GM23248 (cell line): ENCODE results near the gene CDC45. TPM values are rescaled to one million over a fixed set of nuclear protein-coding genes. Genes with fewer than 3 reads are reported as not detected.
A peak's percentile ranks its signal among the peaks of the same experiment; 100 is the strongest.

Experiments used
- DNase-seq: peaks from one replicate; pipeline ENCODE4 v3.0.0-alpha.2; 2015
- H2AFZ ChIP-seq: fragments of 200-600 bp; sonication (generic); 2 replicates; pipeline ENCODE4 v1.6.1; 2016; ENCODE audit warnings: antibody characterized with exemption
- H3F3A ChIP-seq: fragments of 200-600 bp; sonication (generic); 2 replicates; pipeline ENCODE4 v1.6.1; 2016; ENCODE audit warnings: mild to moderate bottlenecking, antibody characterized with exemption, mixed run types; ENCODE audit not compliant: insufficient read depth
- H3K27ac ChIP-seq: fragments of 200-600 bp; sonication (generic); 2 replicates; pipeline ENCODE4 v1.5.1; 2016; ENCODE audit warnings: mild to moderate bottlenecking
- H3K27me3 ChIP-seq: fragments of 200-600 bp; sonication (generic); replicated peaks from 2 replicates; pipeline ENCODE4 v1.6.1; 2016; ENCODE audit warnings: mild to moderate bottlenecking; ENCODE audit not compliant: insufficient read depth
- H3K36me3 ChIP-seq: fragments of 200-600 bp; sonication (generic); 2 replicates; pipeline ENCODE4 v1.6.1; 2016; ENCODE audit warnings: low read depth, mild to moderate bottlenecking
- H3K4me1 ChIP-seq: fragments of 200-600 bp; sonication (generic); 2 replicates; pipeline ENCODE4 v1.6.1; 2016; ENCODE audit warnings: mild to moderate bottlenecking; ENCODE audit not compliant: insufficient read depth
- H3K4me2 ChIP-seq: fragments of 200-600 bp; sonication (generic); one replicate; pipeline ENCODE4 v1.6.1; 2016; ENCODE audit warnings: mild to moderate bottlenecking; ENCODE audit not compliant: unreplicated experiment
- H3K4me3 ChIP-seq: fragments of 200-600 bp; sonication (generic); 2 replicates; pipeline ENCODE4 v1.5.1; 2016; ENCODE audit warnings: mild to moderate bottlenecking
- H3K79me2 ChIP-seq: fragments of 200-600 bp; sonication (generic); 2 replicates; pipeline ENCODE4 v1.6.1; 2016; ENCODE audit warnings: mild to moderate bottlenecking; ENCODE audit not compliant: insufficient read depth
- H3K9ac ChIP-seq: fragments of 200-600 bp; sonication (generic); 2 replicates; pipeline ENCODE4 v1.6.1; 2016; ENCODE audit warnings: mild to moderate bottlenecking
- H3K9me2 ChIP-seq: fragments of 200-600 bp; sonication (generic); 2 replicates; pipeline ENCODE4 v1.6.1; 2016; ENCODE audit warnings: mixed run types, mild to moderate bottlenecking, moderate library complexity; ENCODE audit not compliant: insufficient read depth
- H3K9me3 ChIP-seq: fragments of 200-600 bp; sonication (generic); one replicate; pipeline ENCODE4 v1.6.1; 2017; ENCODE audit warnings: low read depth
- H4K20me1 ChIP-seq: fragments of 200-600 bp; sonication (generic); 2 replicates; pipeline ENCODE4 v1.6.0; 2016; ENCODE audit not compliant: insufficient read depth
- EZH2 ChIP-seq: fragments of 200-600 bp; sonication (generic); IDR thresholded peaks from 2 replicates; pipeline ENCODE4 v1.6.1; 2018; ENCODE audit warnings: antibody characterized with exemption, mild to moderate bottlenecking; ENCODE audit not compliant: insufficient read depth, poor library complexity, severe bottlenecking
- EZH2phosphoT487 ChIP-seq: fragments of 200-600 bp; sonication (generic); IDR thresholded peaks from 2 replicates; pipeline ENCODE4 v1.6.1; 2018; ENCODE audit warnings: antibody characterized with exemption, moderate library complexity, mild to moderate bottlenecking, low read depth; ENCODE audit not compliant: insufficient read depth
- WGBS, 2 experiments: methylation state at CpG; one replicate each; pipeline ENCODE4 v1.1.6; 2015 to 2017; ENCODE audit warnings: low lambda C conversion rate in 2 of 2, low coverage in 1 of 2; ENCODE audit errors: missing lambda C conversion rate in 2 of 2; 5-methylcytosine and 5-hydroxymethylcytosine counted together
- in situ Hi-C: fragments of 300-500 bp; cut with MboI; formaldehyde crosslinking; loops from 2 replicates; pipeline ENCODE4 v1.15.0; 2020
- polyA plus RNA-seq: library from polyadenylated mRNA; unstranded; fragments of >200 nt; fragmentation: Nextera tagmentation; extraction: Ambion mirVana; gene quantifications from 2 replicates; pipeline ENCODE4 v1.2.1, GENCODE V29; 2016
- total RNA-seq: library from RNA; depleted of rRNA; stranded (reverse); fragments of >200 nt; shearing (Covaris generic); gene quantifications from 2 replicates; pipeline ENCODE4 v1.2.3, GENCODE V29; 2014; rRNA removed

The CDC45 gene, protein sequence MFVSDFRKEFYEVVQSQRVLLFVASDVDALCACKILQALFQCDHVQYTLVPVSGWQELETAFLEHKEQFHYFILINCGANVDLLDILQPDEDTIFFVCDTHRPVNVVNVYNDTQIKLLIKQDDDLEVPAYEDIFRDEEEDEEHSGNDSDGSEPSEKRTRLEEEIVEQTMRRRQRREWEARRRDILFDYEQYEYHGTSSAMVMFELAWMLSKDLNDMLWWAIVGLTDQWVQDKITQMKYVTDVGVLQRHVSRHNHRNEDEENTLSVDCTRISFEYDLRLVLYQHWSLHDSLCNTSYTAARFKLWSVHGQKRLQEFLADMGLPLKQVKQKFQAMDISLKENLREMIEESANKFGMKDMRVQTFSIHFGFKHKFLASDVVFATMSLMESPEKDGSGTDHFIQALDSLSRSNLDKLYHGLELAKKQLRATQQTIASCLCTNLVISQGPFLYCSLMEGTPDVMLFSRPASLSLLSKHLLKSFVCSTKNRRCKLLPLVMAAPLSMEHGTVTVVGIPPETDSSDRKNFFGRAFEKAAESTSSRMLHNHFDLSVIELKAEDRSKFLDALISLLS
- 9.5 TPM in 2 replicates for total RNA-seq
- 10.1 and 10.6 TPM in 2 replicates for polyA plus RNA-seq

DNA sequence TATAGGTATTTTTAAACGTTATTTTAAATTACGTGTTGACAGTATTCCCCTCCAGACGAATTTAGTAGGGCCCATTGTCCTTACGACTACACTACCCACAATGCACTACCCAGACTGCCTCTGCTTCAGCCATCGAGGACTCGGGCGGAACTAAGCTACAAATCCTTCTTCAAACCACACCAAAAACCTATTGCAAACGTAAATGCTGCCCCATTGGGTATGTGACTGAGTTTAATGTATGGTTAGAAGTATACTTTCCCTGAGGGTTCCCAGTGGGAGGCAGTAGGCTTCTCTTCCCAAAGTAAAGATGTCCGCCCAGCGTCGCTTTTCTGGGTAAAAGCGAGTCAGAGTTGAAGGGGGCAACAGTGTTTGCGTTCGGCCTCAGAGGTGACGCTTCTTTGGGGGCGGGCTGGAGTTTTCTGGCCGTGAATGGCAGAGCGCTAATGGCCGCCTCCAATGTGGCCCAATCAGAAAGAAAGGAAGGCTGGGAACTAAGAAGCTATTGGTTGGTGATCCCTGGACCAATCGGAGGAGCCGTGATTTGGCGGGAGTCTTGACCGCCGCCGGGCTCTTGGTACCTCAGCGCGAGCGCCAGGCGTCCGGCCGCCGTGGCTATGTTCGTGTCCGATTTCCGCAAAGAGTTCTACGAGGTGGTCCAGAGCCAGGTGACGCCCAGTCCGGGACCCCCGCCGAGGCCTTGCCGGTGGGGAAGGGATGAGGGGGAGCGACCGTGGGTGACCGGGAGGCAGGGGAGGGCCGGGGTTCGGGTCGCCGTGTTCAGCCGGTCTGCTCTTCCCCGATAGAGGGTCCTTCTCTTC is at the start of gene CDC45:
Gene CDC45, plus strand, starts transcription at position 566 of the 818 bp plus-strand sequence. Its CDS starts 49 bp downstream, at position 615.
- H2AFZ ChIP-seq = peak within 1 kb of the TSS; percentile 90
- peak; percentile 99 for DNase-seq
- H3K27me3 ChIP-seq = no peaks in the 10 kb centered on the region
- peak within 1 kb of the TSS; percentile 96 for H3K27ac ChIP-seq
- no peak for TF ChIP-seq EZH2
- TF ChIP-seq EZH2phosphoT487 = no peak
- no peaks in the 10 kb centered on the region for H3K9me3 ChIP-seq
- WGBS, 2 experiments = 0 to 1% methylated on average over 42 to 50 of the region's 50 CpGs
- H3K9me2 ChIP-seq = no peaks in the 10 kb centered on the region
- peak within 1 kb of the TSS; percentile 99 for H3K4me2 ChIP-seq
- peaks cover 16% of the 10 kb centered on the region; the same call in 1 of the 2 replicates for H3F3A ChIP-seq
- peaks cover 4% of the 10 kb centered on the region; the same call in 1 of the 2 replicates for H4K20me1 ChIP-seq
- peak within 1 kb of the TSS; percentile 93 for H3K9ac ChIP-seq
- peak within 1 kb of the TSS; percentile 83 for H3K4me3 ChIP-seq
- peaks cover 21% of the 10 kb centered on the region for H3K4me1 ChIP-seq
- H3K36me3 ChIP-seq = 0 out of 2 replicates have a peak, but pooled peaks cover 3% of the 10 kb centered on the region
- in situ Hi-C loops = no loop called here
- H3K79me2 ChIP-seq = peaks cover 55% of the 10 kb centered on the region

DNA sequence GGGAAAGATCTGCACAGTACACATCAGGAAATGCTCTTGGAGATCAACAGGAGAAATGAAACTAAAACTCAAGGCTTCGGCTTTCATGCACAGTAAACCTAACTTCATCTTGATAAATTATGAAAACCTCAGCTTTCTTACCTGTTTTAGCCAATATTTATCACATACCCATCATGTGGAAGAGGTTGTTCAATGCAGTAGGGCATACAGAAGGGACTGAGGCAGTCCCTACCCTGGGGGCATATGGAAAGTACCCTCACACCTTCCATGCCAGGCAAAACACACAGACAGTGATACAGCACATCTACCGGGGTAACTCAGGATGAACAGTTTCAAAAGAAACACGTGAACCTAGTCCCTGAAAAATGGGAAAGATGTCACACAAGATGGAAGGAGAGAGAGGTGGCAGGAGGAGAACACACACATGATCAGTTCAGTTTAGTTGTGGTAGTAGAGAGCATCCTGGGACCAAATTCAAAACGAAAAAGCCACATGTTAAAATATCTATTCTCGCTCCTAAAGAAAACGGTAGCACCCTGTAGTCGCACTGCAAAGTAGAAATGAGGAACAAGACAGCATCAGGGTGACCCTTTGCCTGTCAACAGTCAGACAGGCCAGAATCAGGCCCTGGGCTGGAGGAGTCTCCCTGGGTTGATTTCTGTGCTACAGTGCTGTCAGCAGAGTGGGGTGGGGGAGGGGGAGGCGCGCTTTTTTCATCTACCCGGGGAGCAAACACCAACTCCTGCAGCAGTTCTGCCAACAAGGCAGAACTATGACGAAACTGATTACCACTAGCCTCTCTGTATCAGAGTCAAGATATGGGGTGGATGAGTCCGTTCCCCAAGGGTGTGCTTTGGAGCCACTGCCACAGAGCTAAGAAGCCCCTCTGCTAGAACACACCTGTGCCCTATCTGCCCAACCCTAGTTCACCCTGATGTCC is 49.5 kb upstream of the CDC45 start:
- Histone ChIP-seq H3K9me3 (no peaks in the 10 kb centered on the region), H3K79me2 (peaks cover 76% of the 10 kb centered on the region), H3K4me2 (peak overlapping the region; percentile 98), H3K9ac (peak overlapping the region; percentile 99), H2AFZ (peak overlapping the region; percentile 46), H3F3A (peaks cover 22% of the 10 kb centered on the region; the same call in 1 of the 2 replicates), H3K4me1 (peaks cover 25% of the 10 kb centered on the region), H3K9me2 (no peaks in the 10 kb centered on the region), H3K36me3 (no peaks in the 10 kb centered on the region), H3K4me3 (peak overlapping the region; percentile 94), H4K20me1 (0 out of 2 replicates have a peak, but pooled peaks cover 9% of the 10 kb centered on the region), H3K27ac (peak overlapping the region; percentile 99), H3K27me3 (no peaks in the 10 kb centered on the region)
- peak; percentile 73 for DNase-seq
- WGBS, 2 experiments = 13 to 19% methylated on average over 9 to 12 of the region's 12 CpGs
- in situ Hi-C loops = no loop called here
- TF ChIP-seq EZH2phosphoT487 (no peak), EZH2 (no peak)

DNA sequence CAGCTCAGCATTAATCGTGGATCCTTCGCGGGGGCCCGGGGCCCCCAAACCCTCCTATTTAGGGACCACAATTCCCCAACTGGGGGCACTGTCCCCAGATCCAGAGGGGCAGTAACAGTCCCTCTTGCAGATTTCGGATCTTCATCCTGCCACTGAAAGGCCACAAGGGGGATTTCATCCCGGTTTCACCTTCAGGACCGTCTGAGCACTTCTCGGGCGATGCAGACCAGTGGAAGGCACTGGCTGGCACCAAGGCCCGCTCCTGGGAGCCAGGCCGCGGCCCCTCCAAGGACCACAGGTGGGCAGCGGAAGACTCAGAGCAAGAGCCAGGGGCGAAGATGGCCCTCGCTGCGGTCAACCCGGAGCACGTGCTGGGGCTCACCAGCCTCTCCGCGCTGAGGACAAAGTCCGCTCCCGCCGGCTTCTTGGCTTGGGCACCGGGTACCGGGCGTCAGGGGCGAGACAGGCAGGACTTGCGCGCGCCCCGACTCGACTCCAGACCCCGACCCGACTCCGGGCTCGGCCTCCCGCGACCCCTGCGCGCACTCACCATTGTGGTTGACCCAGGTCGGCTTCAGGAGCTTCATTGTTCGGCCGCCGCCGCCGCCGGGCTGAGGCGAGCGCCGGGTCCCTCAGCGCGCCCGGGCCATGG is 48.7 kb upstream of the CDC45 start:
- H4K20me1 ChIP-seq = 0 out of 2 replicates have a peak, but pooled peaks cover 6% of the 10 kb centered on the region

More for the DNA sequence above, 48.7 kb upstream of the CDC45 start:
- TF ChIP-seq EZH2phosphoT487 (no peak), EZH2 (no peak)
- Histone ChIP-seq H3K9me2 (no peaks in the 10 kb centered on the region), H3F3A (peaks cover 22% of the 10 kb centered on the region; the same call in 1 of the 2 replicates), H2AFZ (peak overlapping the region; percentile 46), H3K9ac (peak overlapping the region; percentile 99), H3K27ac (peak overlapping the region; percentile 99), H3K27me3 (no peaks in the 10 kb centered on the region), H3K9me3 (no peaks in the 10 kb centered on the region), H3K36me3 (no peaks in the 10 kb centered on the region; the same call in 1 of the 2 replicates), H3K4me2 (peak overlapping the region; percentile 98), H3K4me1 (peaks cover 25% of the 10 kb centered on the region), H3K79me2 (peaks cover 68% of the 10 kb centered on the region), H3K4me3 (peak overlapping the region; percentile 94)
- 1% methylated on average over 31 to 52 of the region's 53 CpGs for WGBS, 2 experiments
- DNase-seq = peak; percentile 62
- in situ Hi-C loops = no loop called here
